HG02973 (cell line): ENCODE data around the gene NALF2.

ENCODE experiments used
- ATAC-seq: cut with Tn5 transposase; IDR thresholded peaks from one replicate; pipeline ENCODE4 v1.9.1; 2021; ENCODE audit warnings: moderate library complexity; ENCODE audit not compliant: unreplicated experiment

The NALF2 gene

DNA sequence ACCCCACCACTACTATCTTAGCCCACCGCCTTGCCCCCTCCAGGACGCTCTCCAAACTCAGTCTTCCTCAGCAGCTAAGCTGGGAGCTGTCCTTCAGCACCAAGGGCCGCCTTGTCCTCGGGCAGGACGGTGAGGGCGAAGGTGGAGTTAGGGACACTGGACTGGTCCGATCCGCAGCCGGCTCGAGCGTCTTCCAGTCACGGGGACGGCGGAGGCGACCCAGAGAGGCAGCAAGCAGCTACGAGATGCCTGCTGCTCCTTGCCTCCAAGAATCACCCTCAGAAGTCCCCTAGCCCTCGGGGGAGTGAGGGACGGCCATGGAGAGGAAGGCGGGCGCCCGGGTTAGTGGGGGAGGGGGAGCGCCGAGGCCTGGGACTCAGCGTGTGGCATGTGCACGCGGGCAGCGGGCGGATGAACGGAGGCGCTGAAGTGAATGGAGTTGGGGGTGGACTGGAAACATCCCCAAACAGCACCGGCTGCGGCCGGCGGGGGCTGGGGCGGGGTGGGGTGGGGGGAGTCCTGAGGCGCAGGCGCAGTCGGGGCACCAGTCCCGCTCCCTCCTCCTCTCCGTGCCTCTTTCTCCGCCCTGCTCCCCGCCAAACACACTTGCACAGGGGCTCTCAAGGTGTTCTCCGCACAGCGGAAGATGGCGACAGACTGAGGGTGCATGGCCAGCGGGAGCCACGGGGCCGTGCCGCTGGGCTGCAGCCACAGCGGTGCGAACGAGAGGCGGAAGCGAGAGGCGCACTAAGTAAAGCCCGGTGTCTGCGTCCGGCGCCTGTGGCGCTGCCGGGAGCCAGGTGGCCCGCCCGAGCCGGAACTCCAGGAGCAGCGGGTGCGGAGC is at the start of gene NALF2:
TSS of gene NALF2 (plus strand) at position 545 of the 844 bp plus-strand sequence. CDS start 957 bp downstream, outside the sequence.
- ATAC-seq, result no peak

DNA sequence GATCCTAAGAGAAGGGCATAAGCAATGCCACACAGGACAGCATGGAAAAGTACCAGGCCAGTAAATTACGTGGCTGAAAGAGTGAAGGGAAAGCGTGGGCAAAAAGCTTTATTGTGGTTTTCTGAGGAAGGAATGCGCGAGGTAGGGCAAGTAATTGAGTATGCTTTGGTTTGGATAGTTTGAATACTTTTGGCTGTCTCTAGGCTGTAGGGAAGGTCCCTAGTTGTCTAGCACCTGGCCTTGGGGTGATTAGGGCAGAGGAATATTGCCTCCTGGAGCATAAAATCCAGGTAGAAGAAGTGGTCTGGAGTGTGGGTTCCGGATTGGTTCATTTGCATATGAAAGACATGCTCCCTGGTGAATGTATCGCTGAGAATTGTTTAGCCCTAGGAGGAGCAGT is 46.4 kb upstream of the NALF2 start:
- ATAC-seq, result no peak

- ATAC-seq, result no peak
Observed at GRCh38 chrX:69466546-69466945, 37.6 kb upstream of the NALF2 start.

DNA sequence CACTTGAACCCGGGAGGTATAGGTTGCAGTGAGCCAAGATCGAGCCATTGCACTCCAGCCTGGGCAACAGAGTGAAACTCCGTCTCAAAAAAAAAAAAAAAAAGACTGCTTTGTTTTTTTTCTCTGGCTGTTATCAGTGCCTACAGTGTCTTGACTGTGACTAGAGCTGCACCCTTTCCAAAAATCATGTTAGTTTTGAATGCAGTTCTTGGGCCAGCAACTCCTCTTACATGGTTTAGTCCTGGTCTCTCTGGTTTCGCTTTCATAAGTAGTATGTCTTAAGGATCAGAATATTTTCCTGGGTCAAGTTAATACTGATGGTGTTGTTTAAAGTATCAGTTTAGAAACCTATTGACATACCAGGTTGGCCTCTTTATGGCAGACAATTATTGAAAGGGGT is 34.2 kb upstream of the NALF2 start:
- no peak for ATAC-seq

DNA sequence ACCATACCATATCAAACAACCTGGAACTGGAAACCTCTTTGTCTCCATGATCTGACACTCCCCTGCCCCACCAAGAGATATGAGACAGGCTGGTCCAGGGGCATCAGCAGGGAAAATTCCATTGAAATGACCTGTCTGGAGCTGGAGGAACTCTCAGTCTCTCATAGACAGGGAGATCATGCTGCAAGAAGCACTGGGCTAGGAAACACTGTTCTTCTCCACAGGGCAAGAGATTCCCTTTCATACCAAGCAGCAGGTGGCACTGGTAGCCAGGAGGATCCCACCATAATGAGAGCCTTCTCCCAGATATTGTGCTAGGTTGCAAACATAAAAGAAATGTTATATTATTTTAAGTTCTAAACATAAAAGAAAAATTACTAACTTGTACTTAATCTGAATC is 14.5 kb upstream of the NALF2 start:
- ATAC-seq, result no peak

DNA sequence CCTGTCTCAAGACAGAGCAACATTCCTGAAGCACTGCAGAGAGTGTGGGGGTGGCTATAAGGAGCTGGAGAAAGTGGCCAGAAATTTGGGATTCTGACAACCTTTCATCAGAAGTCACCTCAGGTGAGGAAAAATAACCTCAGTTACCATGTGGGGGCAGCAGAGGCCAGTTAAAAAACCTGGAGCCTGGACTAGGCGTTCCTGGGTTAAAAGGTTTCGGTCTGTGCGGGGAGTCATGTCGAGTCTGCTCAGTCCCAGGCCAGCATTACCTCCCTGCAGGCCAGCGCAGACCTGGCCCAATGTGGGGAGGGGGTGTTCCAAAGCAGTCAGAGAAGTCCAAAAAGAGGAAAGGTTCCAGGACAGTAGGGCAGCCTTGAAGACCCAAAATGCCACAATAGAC is 10.9 kb upstream of the NALF2 start:
- ATAC-seq, result no peak

- no peak for ATAC-seq
Observed at GRCh38 chrX:69493766-69494165, 10.4 kb upstream of the NALF2 start.

DNA sequence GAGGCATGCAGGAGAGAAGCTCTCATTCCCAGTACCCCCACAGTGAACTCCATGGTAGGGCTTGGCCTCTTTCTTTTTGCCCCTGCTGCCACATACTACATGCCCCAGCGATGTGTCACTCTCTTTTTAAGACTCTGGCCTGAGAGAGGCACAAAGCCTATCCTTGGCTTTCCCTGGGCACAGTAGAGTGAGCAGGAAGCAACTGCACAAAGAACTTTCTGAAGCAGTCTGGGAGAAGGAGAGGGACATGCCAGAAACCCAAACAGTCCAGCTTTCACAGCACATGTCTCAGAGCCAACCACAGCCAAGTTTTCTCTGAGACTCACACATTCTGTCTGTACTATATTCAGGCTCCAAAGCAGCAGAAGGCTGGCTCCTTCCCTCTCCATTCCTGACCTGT is 7.9 kb upstream of the NALF2 start:
- ATAC-seq, result no peak

DNA sequence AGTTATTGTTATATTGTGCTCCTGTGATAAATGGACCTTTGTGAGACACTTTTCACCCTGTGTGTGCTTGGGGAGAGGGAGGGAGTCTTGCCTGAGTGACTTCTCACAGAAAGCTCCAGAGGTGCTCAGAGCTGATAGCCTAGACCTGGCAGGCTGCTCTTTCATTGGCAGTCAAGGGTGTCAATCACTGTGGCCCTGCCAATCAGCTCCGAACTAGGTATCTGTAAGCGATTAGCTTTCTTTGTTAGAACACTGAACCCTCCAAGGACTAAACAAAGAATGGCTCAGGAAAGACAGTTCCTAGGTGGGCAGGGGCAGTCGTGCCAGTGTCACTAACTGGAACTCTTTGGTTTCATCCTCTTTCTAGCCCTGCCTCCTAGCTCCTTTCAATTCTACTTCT is 2.7 kb upstream of the NALF2 start:
- no peak for ATAC-seq

GRCh38 chrX:69503228-69503781 is 821 bp upstream of the NALF2 start:
- no peak for ATAC-seq

GRCh38 chrX:69504626-69505612 is 793 bp downstream of the NALF2 start:
- ATAC-seq, result no peak

DNA sequence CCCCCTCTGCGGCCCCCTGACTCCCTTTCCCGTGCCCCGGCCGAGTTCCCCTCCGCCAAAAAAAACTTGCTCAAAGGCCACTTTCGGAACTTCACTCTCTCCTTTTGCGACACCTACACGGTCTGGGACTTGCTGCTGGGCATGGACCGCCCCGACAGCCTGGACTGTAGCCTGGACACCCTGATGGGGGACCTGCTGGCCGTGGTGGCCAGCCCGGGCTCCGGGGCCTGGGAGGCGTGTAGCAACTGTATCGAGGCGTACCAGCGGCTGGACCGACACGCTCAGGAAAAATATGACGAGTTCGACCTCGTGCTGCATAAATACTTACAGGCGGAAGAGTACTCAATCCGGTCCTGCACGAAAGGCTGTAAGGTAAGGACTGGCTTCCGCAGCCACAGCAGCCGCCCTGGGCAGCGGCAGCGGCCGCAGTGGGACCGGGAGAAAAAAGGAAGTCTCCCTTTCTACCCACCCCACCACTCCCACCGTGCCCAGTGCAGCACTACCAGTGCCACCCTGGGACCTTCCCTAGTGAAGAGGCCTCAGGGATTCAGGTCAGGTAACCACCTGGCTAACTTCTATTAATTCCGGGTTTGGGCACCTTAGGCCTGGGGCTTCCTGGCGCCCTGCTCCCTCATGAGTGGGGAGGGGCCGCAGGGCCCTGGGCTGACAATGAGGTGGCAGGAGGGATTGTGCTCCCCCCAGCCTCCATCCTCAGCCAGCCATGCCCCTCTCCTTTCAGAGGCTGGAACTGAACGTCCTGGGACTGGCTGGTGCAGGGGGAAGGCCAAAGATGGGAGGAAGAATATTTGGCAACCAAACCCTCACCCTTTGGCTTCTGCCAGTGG is 1.9 kb downstream of the NALF2 start:
- no peak for ATAC-seq

- no peak for ATAC-seq
Observed at GRCh38 chrX:69506617-69507499, 2.7 kb downstream of the NALF2 start.

- ATAC-seq, result no peak
Observed at GRCh38 chrX:69507500-69507789, 3.3 kb downstream of the NALF2 start.

GRCh38 chrX:69508610-69509009 is 4.5 kb downstream of the NALF2 start:
- ATAC-seq, result no peak

DNA sequence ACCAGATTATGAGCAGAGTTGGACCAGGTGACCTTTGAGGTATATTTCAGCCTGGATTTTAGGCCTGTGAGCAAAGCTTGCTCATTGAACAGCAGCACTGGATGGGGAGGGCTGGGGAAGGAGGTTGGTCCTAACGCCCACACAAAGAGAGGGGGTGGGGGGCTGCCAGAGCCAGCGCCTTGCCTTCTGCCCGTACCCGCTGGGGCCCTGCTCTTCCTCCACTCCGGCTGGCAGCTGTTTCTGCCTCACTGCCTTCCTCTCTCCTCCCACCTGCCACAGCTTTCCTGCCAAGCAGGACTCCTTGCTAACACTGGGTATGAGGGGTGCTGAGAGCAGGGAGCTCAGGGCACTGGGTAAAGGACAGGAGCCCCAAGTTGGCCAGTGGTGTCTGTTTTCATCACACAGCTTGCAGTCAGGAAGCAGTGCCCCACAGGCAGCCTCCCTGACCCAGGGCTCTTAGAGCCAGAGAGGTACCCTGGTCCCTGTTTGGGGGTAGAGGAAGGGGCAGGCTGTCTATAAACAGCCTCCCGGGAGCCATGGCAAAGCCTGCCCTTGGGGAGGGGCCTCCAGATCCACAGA is 6.1 kb downstream of the NALF2 start:
- ATAC-seq, result no peak

GRCh38 chrX:69510914-69511513 is 6.9 kb downstream of the NALF2 start:
- ATAC-seq, result no peak

DNA sequence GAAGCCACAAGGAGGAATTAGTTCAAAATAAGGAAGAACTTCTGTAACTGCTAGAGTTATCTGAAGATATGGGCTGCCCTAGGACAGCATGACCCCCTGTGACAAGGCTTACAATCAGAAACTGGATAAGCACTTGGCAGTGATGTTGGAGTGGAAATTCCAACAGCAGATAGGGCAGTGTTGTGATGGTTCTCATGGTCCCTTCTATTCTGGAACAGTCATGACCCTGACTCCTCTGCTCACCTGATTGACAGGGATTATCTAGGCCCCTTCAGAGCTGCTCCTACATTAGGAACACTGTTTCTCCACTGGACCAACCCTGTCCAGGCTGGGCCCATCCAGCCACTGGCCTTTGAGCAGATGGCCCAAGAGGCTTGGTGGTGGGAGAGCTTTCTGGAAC is 17.9 kb downstream of the NALF2 start:
- no peak for ATAC-seq

DNA sequence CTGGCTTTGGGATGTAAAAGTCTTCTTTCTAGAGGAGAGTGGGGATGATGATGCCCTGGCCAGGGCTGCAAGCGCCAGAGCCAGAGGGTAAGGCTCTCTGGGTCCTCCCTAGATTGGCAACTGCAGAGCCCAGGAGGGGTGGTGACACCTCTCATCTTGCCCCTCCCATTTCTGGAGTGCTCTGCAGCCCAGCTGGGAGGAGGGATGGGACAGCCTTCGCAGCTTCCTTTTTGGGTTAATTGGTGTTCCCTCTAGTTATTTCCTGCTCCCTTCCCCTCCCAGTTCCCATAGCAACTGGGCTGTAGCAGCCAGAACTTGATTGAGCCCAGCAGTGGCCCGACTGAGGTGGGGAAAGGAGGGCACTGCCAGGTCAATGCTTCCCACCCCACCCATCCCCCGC is 19.2 kb downstream of the NALF2 start:
- ATAC-seq, result no peak
